Fibroblast of skin of scalp (primary cell): ENCODE measurements around the gene RNF114.

ENCODE experiments used
- DNase-seq: peaks from one replicate; pipeline ENCODE4 v3.0.0-alpha.2; 2013

Gene RNF114

DNA sequence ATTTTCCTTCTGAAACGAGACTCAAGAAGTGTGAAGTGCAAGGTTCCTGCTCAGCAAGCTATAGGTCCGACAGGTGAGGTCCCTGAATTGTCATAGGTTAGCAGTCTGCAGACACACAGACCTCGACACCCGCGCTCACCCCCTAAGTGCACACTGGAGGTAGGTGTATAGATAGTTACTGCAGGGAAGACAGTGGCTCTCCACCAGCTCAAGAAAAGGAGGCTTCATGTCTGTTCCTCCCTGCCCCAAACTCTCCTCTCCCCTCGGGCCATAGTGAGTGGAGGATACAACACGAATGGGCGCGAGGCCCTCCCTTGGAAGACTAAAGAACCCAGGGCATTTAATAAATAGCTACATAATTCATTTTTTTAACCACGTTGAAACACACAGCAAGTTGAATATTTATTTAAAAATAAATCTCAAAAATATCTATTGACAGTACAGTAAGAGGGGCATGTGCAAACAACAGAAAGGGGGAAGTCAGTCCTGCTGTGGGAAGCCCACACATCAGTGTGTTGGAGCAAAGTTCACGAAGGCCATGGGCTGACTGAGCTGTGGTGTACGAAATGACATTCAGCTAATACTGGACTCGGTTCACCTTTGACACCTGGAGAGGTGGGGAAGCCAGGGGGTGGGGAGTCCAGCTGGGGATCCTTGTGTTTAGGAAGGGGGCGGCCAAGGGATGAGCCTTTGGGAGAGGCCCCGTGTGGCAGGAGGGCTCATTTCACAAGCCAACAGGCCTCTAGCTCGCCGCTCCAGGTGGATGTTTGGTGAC lies 31.6 kb upstream of the RNF114 start:
- no peak for DNase-seq

DNA sequence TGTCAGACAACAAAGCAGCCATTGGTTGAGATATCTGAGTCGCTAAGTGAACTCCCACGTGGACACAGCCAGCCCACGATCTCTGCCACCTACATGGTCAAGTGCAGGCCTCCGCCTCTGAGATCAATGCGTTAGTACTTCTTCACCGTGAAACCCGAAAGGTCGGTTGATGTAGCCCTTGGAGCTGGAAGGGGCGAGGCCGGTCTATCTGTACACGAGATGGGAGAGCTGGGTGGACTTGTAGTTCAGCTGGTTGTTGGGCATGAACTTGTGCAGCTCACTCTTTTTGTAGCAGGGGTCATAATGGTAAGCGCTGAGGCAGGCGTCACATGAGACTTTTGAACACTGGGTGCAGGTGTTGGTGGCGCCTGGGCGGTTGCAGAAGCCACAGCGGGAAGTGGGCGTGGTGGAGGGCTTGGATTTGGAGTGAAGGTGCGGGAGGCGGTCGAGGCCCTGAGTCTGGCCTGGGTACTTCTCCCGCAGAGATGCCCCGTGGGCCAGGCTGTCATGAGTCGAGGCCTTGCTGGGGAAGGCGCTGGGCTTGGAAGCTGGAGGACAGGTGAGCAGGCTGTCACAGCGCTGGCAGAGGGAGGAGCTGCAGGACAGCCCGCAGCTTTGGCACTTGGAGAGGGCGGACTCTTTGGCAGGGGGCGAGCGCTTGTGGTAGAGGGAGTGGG lies 30.6 kb upstream of the RNF114 start:
- no peak for DNase-seq

DNA sequence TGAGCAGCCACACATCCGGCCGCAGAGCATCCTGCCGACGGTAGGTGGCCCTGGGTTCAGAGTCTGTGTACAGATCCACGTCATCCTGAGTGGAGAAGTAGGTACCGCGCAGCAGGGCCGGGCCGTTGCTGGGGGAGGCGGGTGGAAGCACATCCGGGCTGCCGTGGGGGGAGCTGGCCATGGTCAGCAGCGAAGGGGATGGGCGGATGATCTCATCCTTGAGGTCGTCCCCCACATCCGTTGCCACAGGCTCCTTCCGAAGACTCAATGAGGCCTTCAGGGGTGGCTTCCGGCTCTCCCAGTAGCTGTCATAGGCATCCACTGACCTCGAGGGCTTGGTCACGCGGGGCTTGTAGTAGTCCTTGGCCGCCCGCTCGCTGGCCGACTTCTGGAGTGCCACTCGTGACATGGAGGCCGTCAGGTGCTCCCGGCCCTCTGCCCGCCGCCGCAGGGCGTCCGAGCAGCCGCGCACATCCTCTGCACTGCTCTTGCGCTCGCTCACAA lies 30.0 kb upstream of the RNF114 start:
- DNase-seq: no peak

DNA sequence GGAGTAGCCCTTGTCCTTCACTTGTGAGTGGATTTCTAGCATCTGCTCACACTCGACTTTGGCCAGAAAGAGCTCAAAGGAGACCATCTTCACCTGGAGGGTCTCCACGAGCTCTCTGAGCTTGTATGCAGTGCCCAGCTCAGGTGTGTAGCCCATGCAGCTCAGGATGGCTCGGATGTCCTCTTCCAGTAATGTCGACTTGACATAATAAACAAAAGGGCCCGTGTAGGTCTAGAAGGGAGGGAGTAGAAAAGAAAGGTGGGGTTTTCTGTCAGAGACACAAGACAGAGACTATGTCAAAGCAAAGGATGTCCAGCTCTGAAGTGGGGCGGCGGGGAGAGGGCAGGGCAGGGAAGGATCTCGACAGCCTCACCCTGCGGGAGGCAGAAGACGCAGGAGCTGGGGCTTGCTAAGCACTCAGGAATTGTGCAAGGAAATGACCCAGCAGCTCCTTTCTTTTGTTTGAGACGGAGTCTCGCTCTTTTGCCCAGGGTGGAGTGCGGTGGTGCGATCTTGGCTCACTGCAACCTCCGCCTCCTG lies 29.5 kb upstream of the RNF114 start:
- DNase-seq: no peak

DNA sequence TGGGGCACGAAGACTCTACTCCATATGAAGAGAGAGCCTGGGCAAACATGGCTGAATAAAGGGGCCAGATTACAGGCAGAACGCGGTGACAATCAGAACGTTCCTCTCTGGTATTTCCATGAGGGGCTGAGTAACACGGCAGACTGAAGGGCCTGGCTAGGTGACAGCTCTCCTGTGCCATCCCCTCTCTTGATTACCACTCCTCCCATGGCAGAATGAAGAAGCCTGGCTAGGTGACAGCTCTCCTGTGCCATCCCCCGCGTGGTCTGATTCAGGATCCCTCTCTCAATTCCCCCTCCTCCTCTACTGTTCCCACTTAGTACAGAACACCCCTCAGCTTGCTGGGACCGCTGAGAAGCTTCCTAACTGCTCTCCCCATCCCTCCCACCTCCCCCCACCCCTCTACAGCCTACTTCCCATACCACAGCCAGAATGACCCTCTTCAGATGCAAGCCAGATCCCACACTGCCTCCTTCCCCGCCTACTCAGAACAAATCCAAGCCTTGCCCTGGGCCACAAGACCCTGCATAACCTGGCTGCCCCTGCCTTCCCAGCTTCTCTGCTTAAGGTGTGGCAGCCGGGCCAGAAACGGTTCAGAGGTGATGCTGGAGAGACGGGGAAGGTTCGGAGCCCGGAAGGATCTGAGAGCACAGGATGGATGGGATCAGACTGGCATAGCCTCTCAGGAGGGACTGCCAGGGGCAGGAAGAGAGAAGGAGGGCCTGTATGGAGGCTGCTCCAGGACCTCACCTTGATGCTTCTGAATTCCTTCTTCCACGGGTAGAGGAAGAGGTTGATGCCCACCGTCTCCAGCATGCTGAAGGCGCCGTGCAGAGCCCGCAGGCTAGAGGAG lies 28.6 kb upstream of the RNF114 start:
- DNase-seq: no peak

DNA sequence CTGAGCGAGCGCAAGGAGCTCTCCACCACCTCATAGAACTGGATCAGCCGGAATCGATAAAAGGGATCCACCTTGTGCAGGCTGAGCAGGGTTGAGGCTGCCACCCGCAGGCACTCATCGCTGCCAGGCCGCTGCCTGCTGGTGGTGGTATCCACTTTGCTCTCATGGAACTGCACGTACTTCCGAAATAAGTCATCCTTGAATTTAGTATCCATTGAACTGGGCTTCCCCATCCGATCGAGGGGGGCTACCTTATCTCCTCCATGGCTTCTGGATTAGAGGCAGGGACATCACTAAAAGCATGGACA lies 28.0 kb upstream of the RNF114 start:
- DNase-seq: no peak

DNA sequence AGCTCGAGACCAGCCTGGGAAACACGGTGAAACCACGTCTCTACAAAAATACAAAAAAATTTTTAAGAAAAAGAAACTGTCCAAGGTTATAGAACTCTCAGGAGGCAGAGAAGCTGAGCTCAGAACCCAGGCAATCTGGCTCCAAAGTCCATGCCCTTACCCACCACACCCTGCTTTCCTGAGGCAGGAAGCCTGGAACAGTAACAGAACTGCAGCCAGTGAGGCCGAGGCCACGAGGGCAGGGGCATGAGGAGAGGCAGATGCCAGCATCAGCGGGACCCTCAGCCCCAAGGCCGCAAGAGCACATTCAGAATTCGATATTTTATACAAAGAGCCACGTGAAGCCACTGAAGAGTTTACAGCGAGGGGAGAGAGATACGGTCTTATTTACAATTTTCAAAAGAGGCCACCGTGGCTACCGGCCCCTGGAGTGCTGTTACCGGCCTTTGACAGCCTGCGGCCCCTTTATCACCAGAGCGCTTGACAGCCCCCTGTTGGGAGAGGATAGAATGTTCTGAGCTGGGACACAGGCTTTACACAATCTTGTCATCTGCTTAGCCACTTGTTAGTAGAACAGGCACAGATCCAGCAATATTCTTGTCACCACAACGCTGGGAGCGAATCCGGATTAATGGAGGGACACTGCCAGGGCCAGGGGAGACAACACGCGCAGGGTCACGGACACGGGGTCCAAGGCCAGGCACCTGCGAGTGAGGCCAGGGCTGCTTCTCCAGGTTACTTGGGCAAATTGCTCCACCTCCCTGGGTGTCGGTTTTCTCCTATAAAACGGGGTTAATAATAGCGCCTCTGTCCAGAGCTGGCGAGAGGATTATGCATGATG lies 26.5 kb upstream of the RNF114 start:
- DNase-seq: no peak

DNA sequence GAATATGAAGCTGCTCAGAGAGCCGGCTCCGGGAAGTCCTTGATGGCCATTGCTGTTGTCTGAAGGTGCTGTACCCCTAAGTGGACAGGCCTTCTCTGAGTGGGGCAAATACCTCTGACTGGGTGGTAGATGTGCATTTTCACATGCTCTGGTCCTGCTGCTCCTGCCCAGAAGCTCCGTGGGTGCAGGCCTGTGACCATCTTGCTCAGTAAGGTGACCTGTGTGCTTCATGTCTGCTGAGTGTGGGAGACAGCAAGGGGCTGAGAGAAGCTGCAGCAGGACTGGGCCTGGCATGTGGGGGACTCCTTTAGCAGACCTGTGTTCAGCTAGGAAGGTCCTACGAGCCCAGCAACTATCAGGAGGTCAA lies 25.9 kb upstream of the RNF114 start:
- DNase-seq: no peak

DNA sequence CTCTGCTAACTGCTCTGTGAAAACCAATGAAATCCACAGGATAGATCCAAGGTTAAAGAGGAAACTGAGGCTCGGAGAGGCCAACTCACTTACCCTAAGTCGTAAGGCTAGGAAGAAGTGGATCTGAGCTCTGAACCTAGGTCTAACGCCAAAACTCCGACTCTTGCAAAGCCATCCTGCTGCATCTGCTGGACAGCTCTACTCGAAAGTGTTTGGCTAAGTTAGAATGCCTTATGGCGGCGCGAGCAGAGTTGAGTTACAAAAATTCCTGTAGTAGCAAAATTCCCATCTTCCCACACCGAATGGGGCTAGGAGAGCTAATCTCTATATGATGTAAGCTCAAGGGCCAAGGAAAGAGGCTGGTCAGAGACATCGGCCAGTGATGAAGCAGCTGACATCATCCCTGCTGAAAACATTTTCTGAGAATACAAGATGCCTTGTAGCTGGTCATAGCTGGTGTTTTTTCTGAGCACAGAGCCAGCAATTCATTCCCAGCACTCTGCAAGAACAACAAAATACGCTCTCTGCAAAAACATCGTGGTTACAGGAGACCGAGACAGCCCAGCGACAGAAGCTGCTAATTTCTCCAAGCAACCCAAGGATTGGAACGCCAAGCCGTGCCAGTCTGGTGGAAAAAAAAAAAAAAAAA lies 22.7 kb upstream of the RNF114 start:
- no peak for DNase-seq

DNA sequence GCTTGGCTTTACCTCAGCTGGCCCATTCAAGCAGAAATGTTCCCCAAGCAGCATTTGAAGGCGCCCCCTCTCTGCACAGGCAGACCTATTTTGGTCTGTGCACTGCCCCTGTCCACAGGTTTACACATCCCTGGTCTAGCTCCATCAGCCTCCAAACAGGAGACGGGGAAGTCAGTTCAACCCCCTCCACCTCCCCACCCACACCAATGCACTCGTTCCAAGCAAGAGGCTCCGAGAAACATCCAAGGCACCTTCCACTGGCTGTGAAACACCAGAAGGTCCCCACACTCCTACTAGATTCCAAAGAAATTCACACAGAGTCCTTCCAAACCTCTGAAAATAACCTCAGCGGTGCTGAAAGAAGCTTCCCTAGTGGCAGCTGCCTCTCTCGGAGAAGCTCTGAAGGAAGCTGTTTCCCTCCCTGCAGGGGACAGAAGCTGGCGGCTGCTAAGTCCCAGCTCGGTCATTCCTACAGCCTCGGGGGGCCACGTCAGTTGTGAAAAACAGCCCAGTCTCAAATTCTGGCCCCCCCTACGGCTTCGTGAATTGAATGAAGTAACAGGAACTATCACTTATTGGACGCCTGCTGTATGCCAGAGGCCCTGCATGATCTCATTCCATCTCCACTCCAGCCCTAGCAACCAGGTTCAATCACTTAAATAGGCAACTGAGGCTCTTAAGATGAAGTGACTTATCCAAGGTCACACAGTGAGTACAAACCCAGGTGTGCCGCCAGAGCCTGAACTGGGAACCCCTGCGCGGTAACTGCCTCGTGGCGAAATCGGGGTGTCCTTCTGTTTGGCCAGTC lies 21.7 kb upstream of the RNF114 start:
- DNase-seq: no peak

DNA sequence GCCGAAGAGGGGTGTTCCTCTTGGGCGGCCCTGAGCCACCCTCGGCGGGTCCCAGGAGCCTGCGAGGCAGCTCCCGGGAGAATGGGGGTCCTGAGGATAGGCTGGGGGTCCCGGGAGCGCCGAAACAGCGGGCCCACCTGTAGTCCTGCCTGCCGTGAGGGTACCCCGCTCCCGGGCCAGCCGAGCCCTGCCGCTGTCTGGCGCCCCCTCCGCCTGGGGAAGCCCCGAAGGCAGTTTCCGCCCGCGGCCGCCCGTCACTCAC lies 21.1 kb upstream of the RNF114 start:
- DNase-seq: no peak

DNA sequence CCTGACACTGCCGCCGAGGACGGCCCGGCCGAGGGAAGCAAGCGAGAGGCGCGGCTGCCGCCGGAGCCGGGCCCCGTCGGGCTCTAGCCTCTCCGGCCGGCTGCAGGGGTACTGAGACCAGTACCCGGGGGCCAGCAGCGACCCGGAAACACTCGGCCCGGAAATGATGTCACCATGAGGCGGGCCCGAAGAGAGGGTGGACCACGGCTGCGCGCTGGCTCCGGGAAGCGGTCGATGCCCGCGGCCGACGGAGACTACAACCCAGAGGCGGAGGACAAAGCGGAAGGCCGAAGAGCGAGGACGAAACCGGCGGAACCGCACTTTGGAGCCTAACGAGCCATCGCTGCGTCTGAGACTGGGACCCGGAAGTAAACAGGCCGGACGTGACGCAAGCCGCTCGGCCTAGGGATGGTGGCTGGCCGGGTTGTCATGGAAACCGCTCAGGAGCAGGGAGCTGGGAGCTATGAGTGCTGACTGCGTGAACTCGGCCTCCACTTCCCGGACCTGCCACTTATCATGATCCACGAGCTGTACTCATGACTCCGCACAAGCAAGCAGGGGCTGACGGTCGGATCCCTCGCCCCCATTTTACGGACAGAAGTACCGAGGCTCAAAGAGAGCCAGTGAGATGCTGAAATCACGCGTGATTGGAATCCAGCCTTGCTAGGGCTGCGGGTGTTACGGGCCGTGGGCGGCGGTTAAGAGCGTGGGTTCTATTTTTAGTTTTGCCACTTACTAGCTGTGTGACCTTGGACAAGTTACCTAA lies 20.6 kb upstream of the RNF114 start, which contains the start of gene SPATA2:
Gene SPATA2 (minus strand): TSS at position 150 of the 766 bp plus-strand sequence. CDS start 7,039 bp downstream, outside the sequence.
- DNase-seq: peak; percentile 96

DNA sequence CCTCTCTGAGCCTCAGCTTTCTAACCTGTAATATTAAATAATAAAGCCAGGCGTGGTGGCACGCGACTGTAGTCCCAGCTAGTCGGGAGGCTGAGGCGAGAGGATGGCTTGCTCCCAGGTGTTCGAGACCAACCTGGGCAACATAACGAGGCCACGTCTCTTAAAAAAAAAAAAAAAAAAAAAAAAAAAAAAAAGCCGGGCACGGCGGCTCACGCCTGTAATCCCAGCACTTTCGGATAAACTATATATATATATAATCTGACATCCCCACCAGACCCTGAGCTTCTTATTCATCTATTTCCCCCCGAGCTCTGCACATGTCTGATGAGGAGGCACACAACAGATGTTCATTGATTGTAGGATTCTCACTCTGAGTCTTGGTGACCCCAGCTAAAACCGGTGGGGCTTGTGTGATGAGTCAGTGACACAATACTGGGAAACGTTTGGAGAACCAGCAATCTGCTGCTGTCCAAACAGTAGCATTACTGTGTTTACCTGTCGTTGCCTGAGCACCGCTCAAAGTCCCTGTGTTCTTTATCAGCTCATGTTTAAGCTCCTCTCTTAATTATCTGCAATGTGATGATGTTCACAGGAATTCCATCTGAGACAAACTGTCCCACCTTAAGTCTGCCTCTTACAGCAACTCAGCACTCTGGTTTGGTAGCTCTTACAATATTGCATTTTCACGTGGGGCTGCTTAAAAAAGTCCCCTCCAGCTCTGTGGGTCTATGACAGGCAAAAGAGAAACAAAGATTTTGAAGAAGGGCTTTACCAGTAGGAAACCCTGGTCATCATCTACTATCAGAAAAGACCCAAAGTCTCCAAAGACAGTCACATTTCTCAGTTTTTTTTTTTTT lies 19.8 kb upstream of the RNF114 start:
- peak; percentile 12 for DNase-seq

DNA sequence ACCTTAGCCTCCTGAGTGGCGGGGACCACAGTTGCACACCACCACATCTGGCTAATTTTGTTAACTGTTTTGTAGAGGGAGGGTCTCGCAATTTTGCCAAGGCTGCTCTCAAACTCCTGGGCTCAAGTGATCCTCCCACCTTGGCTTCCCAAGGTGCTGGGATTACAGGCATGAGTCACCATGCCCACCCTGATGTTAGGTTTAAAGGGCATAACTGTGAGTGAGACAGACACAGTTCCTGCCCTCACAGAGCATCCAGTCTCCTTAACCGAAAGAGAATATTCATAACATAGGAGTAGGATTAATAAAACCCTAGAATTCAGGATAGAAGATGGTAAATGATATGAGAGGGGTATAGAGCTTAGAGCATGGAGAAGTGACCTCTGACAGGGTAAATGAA lies 17.8 kb upstream of the RNF114 start:
- DNase-seq: no peak

DNA sequence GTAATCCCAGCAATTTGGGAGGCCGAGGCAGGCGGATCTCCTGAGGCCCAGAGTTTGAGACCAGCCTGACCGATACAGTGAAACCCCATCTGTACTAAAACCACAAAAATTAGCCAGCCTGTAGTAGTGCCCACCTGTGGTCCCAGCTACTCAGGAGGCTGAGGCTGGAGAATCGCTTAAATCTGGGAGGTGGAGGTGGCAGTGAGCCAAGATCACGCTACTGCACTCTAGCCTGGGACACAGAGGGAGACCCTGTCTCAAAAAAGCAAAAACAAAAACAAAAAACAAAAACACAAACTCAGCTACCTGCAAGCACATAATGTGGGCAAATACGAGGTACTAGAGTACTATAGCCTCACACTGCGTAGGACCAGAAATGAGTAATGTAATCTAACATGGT lies 17.2 kb upstream of the RNF114 start:
- no peak for DNase-seq

DNA sequence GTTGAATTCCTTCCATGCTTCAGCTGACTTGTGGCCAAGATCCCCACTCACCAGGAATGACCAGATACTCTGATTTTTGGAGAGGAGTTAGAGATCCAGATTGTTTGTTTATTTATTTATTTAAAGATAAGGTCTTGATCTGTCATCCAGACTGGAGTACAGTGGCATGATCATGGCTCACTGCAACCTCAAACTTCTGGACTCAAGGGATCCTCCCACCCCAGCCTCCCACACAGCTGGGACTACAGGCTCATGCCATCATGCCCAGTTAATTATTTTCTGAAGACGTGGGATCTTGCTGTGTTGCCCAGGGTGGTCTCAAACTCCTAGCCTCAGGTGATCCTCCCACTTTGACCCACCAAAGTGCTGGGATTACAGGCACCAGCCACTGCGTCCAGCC lies 16.7 kb upstream of the RNF114 start:
- DNase-seq: no peak

DNA sequence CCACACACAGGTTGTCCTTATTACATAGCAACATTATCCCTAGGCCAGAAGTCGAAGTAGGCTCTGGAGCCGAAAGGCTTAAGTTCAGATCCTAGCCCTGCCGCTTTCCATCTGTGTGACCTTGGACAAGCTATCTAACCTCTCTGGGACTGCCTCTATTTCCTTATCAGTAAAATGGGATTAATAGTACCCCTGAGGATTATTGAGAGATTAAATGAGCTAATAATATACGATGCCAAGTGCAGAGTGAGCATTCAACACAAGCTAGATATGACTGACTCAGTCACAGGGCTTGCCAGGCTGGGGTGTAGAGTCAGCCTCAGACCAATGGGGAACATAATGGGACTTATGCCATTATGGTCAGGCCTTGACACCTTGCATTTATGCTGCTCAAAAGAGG lies 11.9 kb upstream of the RNF114 start:
- DNase-seq: no peak

DNA sequence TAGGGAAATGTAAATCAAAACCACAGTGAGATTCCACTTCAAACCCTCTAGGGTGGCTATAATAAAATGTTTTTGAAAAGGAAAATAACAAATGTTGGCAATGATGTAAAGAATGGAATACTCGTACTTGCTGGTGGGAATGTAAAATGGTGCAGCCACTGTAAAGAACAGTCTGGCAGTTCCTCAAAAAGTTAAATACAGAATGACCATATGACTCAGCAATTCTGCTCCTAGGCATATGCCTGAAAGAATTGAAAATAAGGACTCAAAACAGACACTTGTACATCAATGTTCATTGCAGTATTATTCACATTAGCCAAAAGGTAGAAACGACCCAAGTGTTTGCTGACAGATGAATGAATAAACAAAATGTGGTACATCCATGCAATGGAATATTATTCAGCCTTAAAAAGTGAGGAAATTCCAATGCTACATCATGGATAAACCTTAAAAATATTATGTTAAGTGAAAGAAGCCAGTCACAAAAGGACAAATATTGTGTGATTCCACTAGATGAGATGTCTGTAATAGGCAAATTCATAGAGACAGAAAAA lies 10.2 kb upstream of the RNF114 start:
- peak; percentile 37 for DNase-seq
